Urinary bladder (tissue), 4 donors: ENCODE data around the gene GOLM1. TPM values are rescaled to one million over a fixed set of nuclear protein-coding genes. Genes with fewer than 3 reads are reported as not detected.
"Not testable (repeated sequence)": the region's sequence is repeated elsewhere in the genome, so short reads cannot be mapped to it uniquely, and the experiment has no call there.

Experiments used
- DNase-seq: peaks from one replicate; pipeline ENCODE4 v3.0.0-alpha.2; 2015; ENCODE audit errors: extremely low spot score
- H3K27ac ChIP-seq: one replicate; pipeline ENCODE4 v1.5.1; 2013; ENCODE audit warnings: low read depth, mild to moderate bottlenecking, moderate library complexity
- H3K36me3 ChIP-seq: one replicate; pipeline ENCODE4 v1.6.1; 2013; ENCODE audit warnings: mild to moderate bottlenecking, moderate library complexity; ENCODE audit not compliant: insufficient read depth
- H3K4me1 ChIP-seq: one replicate; pipeline ENCODE4 v1.6.1; 2013; ENCODE audit warnings: mild to moderate bottlenecking, moderate library complexity; ENCODE audit not compliant: insufficient read depth
- H3K4me3 ChIP-seq: one replicate; pipeline ENCODE4 v1.5.1; 2013; ENCODE audit warnings: low read depth, low read length
- WGBS: extraction: QIAGEN DNeasy Blood & Tissue Kit; methylation state at CpG from one replicate; pipeline ENCODE4 v1.1.7; 2013; 5-methylcytosine and 5-hydroxymethylcytosine counted together
- polyA plus RNA-seq: library from polyadenylated mRNA; stranded (reverse); fragments of 200-250 nt; gene quantifications from one replicate; pipeline ENCODE4 v1.2.3, GENCODE V29; 2013
- total RNA-seq: library from RNA; depleted of rRNA; stranded (reverse); fragments of >200 nt; gene quantifications from one replicate; pipeline ENCODE4 v1.2.3, GENCODE V29; 2014
- donor health status: healthy with polysubstance abuse.
- donor health status: healthy.

The GOLM1 gene
- total and polyA plus RNA-seq, 2 donors = 22.4 to 37.4 TPM

GRCh38 chr9:86073839-86074238 lies 25.5 kb downstream of the GOLM1 start:
- WGBS = 91% methylated on average over 1 of the region's 1 CpG
- DNase-seq = no peak
- Histone ChIP-seq H3K36me3 (no peaks in the 10 kb centered on the region), H3K4me1 (no peaks in the 10 kb centered on the region), H3K4me3 (no peak overlapping the region), H3K27ac (no peak overlapping the region)

GRCh38 chr9:86072394-86072877 lies 26.9 kb downstream of the GOLM1 start:
- 90% methylated on average over 2 of the region's 2 CpGs for WGBS
- no peak for DNase-seq
- H3K36me3 ChIP-seq = no peaks in the 10 kb centered on the region
- no peak overlapping the region for H3K27ac ChIP-seq
- H3K4me3 ChIP-seq = no peak overlapping the region
- H3K4me1 ChIP-seq = no peaks in the 10 kb centered on the region

GRCh38 chr9:86069206-86069869 lies 30.0 kb downstream of the GOLM1 start:
- no peaks in the 10 kb centered on the region for H3K36me3 ChIP-seq
- H3K4me1 ChIP-seq = no peaks in the 10 kb centered on the region
- WGBS = 85% methylated on average over 7 of the region's 7 CpGs
- H3K27ac ChIP-seq = no peak overlapping the region
- DNase-seq = no peak
- no peak overlapping the region for H3K4me3 ChIP-seq

GRCh38 chr9:86064220-86064619 lies 35.1 kb downstream of the GOLM1 start:
- DNase-seq = no peak
- Histone ChIP-seq H3K4me1 (no peaks in the 10 kb centered on the region), H3K27ac (no peak overlapping the region), H3K36me3 (no peaks in the 10 kb centered on the region), H3K4me3 (no peak overlapping the region)
- WGBS = 88% methylated on average over 2 of the region's 2 CpGs

GRCh38 chr9:86062845-86063693 lies 36.3 kb downstream of the GOLM1 start:
- Histone ChIP-seq H3K4me1 (no peaks in the 10 kb centered on the region), H3K27ac (no peak overlapping the region), H3K4me3 (no peak overlapping the region), H3K36me3 (no peaks in the 10 kb centered on the region)
- WGBS = 90% methylated on average over 16 of the region's 16 CpGs
- no peak for DNase-seq

- H3K27ac ChIP-seq = no peak overlapping the region
- DNase-seq = no peak
- no peaks in the 10 kb centered on the region for H3K4me1 ChIP-seq
- 92% methylated on average over 11 of the region's 11 CpGs for WGBS
- H3K4me3 ChIP-seq = no peak overlapping the region
- H3K36me3 ChIP-seq = no peaks in the 10 kb centered on the region
Measured at GRCh38 chr9:86061972-86062739, 37.2 kb downstream of the GOLM1 start.

GRCh38 chr9:86057491-86057890 lies 41.9 kb downstream of the GOLM1 start:
- Histone ChIP-seq H3K36me3 (no peaks in the 10 kb centered on the region), H3K4me1 (no peaks in the 10 kb centered on the region), H3K27ac (no peak overlapping the region), H3K4me3 (no peak overlapping the region)
- DNase-seq = no peak
- WGBS = 95% methylated on average over 13 of the region's 13 CpGs

GRCh38 chr9:86054695-86055094 lies 44.7 kb downstream of the GOLM1 start:
- H3K4me1 ChIP-seq = no peaks in the 10 kb centered on the region
- no peaks in the 10 kb centered on the region for H3K36me3 ChIP-seq
- WGBS = 81% methylated on average over 3 of the region's 3 CpGs
- DNase-seq = no peak
- no peak overlapping the region for H3K27ac ChIP-seq
- H3K4me3 ChIP-seq = no peak overlapping the region

- H3K27ac ChIP-seq = no peak overlapping the region
- H3K4me3 ChIP-seq = no peak overlapping the region
- WGBS = 90% methylated on average over 21 of the region's 21 CpGs
- DNase-seq = no peak
- no peaks in the 10 kb centered on the region for H3K4me1 ChIP-seq
- H3K36me3 ChIP-seq = no peaks in the 10 kb centered on the region
Measured at GRCh38 chr9:86052556-86053468, 46.5 kb downstream of the GOLM1 start.

GRCh38 chr9:86048018-86048742 lies 51.2 kb downstream of the GOLM1 start:
- not testable (repeated sequence) for H3K36me3 ChIP-seq, H3K4me3 ChIP-seq, H3K4me1 ChIP-seq, H3K27ac ChIP-seq, DNase-seq
- WGBS = 92% methylated on average over 6 of the region's 7 CpGs

GRCh38 chr9:86047361-86047760 lies 52.0 kb downstream of the GOLM1 start:
- 93% methylated on average over 13 of the region's 13 CpGs for WGBS
- H3K36me3 ChIP-seq = no peaks in the 10 kb centered on the region
- no peak overlapping the region for H3K27ac ChIP-seq
- no peak for DNase-seq
- no peaks in the 10 kb centered on the region for H3K4me1 ChIP-seq
- H3K4me3 ChIP-seq = no peak overlapping the region

- Histone ChIP-seq H3K4me1 (no peaks in the 10 kb centered on the region), H3K27ac (no peak overlapping the region), H3K4me3 (no peak overlapping the region), H3K36me3 (no peaks in the 10 kb centered on the region)
- 53% methylated on average over 8 of the region's 8 CpGs for WGBS
- no peak for DNase-seq
Measured at GRCh38 chr9:86046930-86047341, 52.4 kb downstream of the GOLM1 start.
